NCI-H1092 (cell line): ENCODE results near the gene ITGB1BP1.

ENCODE experiments used
- DNase-seq: peaks from one replicate; lab custom pipeline; 2025; lab: John Stamatoyannopoulos, UW

The ITGB1BP1 gene

GRCh38 chr2:9424447-9425164 is 1.3 kb upstream of the ITGB1BP1 start:
- DNase-seq, result no peak

GRCh38 chr2:9423922-9424272 is 569 bp upstream of the ITGB1BP1 start:
- no peak for DNase-seq

- no peak for DNase-seq
These were observed 818 bp downstream of the ITGB1BP1 start for GRCh38 chr2:9422321-9423099.

- DNase-seq, result no peak
These were observed 2.8 kb downstream of the ITGB1BP1 start for GRCh38 chr2:9420495-9420894.

- no peak for DNase-seq
These were observed 3.8 kb downstream of the ITGB1BP1 start for GRCh38 chr2:9419541-9419940.

GRCh38 chr2:9418746-9419145 is 4.6 kb downstream of the ITGB1BP1 start:
- no peak for DNase-seq

GRCh38 chr2:9417725-9418124 is 5.6 kb downstream of the ITGB1BP1 start:
- DNase-seq, result no peak

- no peak for DNase-seq
These were observed 6.4 kb downstream of the ITGB1BP1 start for GRCh38 chr2:9416962-9417316.

GRCh38 chr2:9416267-9416961 is 6.9 kb downstream of the ITGB1BP1 start:
- no peak for DNase-seq

- DNase-seq, result no peak
These were observed 7.7 kb downstream of the ITGB1BP1 start for GRCh38 chr2:9415516-9416169.

- DNase-seq, result no peak
These were observed 10.5 kb downstream of the ITGB1BP1 start for GRCh38 chr2:9412781-9413180.

GRCh38 chr2:9410108-9410507 is 13.2 kb downstream of the ITGB1BP1 start:
- DNase-seq, result no peak

- no peak for DNase-seq
These were observed 14.6 kb downstream of the ITGB1BP1 start for GRCh38 chr2:9408641-9409151.

GRCh38 chr2:9407363-9407811 is 15.9 kb downstream of the ITGB1BP1 start:
- DNase-seq, result no peak

- no peak for DNase-seq
These were observed 16.6 kb downstream of the ITGB1BP1 start for GRCh38 chr2:9406529-9407362.

- no peak for DNase-seq
These were observed 17.7 kb downstream of the ITGB1BP1 start for GRCh38 chr2:9405636-9406035.

- DNase-seq, result no peak
These were observed 18.9 kb downstream of the ITGB1BP1 start for GRCh38 chr2:9404451-9404850.

- DNase-seq, result no peak
These were observed 19.4 kb downstream of the ITGB1BP1 start for GRCh38 chr2:9403924-9404323.

- DNase-seq, result no peak
These were observed 21.5 kb downstream of the ITGB1BP1 start for GRCh38 chr2:9401646-9402371.

GRCh38 chr2:9401059-9401547 is 22.2 kb downstream of the ITGB1BP1 start:
- no peak for DNase-seq
